ENCODE results near the gene MRPL34.
A peak's percentile ranks its signal among the peaks of the same experiment; 100 is the strongest.
"Not testable (repeated sequence)": the region's sequence is repeated elsewhere in the genome, so short reads cannot be mapped to it uniquely, and the experiment has no call there.

The MRPL34 gene

DNA sequence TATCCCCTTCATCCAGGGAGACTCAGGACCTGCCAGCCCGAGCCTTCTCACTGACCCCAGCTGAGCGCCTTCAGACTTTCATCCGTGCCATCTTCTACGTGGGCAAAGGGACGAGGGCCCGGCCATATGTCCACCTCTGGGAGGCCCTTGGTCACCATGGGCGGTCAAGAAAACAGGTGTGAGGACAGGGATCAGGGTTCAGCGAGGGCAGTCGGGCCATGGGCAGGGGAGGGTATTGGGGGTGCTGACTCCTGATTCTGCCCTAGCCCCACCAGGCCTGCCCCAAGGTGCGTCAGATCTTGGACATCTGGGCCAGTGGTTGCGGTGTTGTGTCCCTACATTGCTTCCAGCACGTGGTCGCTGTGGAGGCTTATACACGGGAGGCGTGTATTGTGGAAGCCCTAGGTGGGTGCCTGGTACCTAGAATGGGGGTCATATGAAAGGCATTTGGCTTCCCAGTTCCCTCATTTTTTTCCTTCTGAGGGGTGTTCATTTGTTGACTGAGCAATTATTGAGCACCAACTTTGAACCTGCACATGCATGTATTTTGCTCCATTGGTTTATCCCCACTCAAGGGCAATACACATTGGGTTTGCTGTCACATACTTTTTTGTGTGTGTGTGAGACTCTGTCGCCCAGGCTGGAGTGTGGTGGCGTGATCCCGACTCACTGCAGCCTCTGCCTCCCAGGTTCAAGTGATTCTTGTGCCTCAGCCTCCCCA, 20.1 kb upstream of the MRPL34 start:
- no peak for DNase-seq (ENCODE audit: low read depth)

DNA sequence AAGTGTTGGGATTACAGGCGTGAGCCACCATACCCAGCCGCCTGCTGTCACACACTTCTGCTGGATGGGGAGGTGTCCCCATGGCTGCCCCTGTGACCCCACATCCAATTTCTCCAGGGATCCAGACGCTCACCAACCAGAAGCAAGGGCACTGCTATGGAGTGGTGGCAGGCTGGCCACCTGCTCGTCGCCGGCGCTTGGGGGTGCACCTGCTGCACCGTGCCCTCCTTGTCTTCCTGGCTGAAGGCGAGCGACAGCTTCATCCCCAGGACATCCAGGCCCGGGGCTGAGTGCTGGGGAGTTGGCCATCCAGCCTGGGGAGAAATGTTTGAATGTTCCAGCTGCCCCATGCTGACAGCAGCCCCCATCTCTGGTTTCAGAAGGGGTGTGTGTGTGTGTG, 19.4 kb upstream of the MRPL34 start:
- no peak for DNase-seq (ENCODE audit: low read depth)

DNA sequence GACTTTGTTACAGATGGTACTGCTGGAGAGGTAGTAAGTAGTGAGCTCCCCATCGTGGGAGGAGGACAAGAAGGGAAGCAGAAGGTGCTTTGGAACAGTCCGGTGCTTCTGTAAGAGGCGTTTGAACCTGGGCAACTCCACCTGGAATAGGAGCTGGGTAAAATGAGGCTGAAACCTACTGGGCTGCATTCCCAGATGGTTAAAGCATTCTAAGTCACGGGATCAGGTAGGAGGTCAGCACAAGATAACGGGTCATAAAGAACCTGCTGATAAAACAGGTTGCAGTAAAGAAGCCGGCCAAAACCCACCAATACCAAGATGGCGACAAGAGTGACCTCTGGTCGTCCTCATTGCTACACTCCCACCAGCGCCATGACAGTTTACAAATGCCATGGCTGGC, 18.9 kb upstream of the MRPL34 start:
- no peak for DNase-seq (ENCODE audit: low read depth)

DNA sequence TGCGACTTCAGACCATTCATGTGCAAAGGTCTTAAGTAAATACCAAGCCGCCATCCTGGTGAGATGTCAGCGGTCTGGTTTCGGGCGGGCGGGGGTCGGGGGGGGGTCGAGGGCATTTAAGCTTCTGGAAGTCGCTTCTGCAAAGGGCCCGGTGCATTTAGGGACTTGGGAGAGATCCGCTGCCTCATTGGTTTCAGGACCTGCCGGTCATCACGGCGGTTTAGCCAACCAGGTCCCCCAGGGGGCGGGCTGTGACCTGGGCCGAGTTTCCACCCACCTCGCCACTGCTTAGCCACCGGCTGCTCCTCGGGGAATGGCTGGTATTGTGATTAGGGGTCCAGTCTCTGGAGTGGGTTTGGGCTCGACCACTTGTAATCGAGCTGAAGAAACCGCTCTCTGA, 16.2 kb upstream of the MRPL34 start:
- DNase-seq (ENCODE audit: low read depth) = no peak

DNA sequence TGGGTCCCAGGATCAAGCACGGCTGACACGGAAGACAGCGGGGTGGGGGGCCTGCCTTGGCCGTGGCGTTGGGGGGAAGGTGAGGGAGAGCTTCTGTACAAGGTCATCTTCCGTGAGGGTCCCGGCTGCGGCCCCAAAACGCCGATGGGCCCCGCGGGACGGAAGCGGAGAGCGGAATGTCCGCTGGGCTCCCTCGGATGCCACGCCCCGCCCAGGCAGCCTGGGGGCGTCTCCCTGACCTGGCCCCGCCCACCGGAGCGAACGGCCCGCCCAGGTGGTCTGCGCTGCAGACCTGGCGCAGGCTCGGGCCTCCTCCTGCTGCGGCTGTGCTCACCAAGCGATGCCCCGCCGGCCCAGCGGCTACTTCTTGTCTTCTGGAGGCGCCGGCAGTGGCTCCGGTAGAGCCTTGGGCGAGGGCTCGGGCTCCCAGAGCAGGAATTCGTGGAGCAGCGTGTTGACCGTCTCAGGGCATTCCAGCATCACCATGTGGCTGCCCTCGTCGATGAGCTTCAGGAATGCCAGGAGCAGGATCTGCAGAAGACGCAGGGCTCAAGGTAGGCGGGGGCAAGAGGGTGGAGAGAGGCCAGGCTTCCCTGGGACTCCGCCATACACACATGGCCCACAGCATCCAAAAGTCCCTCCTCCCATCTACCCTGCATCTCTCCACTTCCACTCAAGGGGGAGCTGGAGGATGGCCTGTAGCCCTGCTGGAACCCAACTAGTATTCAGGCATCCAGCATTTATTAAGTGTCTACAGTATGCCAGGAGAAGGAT, 13.2 kb upstream of the MRPL34 start:
- DNase-seq (ENCODE audit: low read depth) = peak; percentile 58

DNA sequence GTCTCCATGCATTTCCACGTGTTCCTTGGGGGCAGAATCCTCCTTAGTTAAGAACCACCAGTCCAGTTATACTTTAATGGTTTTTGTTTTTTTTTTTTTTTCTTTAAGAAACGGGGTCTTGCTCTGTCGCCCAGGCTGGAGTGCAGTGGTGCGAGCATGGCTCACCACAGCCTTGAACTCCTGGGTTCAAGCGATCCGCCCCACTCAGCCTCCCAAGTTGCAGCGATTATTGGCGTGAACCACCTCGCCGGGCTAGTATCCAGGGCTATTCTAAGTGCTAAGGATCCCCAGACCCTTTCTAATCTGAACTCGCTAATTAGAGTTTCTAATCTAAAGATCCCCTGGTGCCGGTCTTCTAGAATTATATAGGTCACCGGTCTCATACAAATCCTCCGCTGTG, 12.1 kb upstream of the MRPL34 start:
- no peak for DNase-seq (ENCODE audit: low read depth)

DNA sequence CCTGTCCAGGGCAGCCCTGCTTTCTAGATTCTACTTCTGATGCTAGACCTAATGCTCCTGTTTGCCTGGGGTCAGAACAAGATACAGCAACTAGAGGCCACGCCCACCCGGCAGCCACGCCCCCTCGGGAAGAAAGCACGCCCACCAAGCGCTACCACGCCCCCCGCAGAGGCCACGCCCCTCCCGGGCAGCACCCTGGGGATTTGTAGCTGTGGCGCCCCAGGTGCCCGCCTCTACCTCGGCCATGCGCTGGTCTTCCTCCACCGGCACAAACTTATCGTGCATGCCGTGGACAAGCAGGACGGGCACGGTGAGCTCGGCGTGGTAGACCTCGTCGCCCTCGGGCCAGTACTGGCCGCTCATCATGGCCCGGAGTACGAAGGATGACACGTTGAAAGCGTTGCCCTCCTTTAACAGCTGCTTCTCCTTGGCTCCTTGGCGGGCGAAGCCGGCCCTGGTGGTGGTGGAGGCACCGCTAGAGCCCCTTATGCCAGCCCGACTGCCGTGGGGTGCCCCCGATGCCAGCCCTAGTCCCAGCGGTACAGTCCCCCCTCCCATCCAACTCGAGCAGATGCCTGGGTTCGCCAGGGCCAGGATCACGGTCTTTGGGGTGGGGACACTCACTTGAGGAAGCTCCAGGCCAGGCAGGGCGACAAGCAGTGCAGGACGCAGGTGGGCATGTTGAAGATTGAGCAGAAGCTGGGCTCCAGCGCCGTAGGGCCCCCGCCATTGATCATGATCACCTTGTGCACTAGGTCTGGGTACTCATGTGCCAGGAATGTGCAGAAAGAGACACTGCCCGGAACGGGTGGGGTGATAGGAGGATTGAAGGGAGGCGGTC, 11.4 kb upstream of the MRPL34 start:
- no peak for DNase-seq (ENCODE audit: low read depth)

DNA sequence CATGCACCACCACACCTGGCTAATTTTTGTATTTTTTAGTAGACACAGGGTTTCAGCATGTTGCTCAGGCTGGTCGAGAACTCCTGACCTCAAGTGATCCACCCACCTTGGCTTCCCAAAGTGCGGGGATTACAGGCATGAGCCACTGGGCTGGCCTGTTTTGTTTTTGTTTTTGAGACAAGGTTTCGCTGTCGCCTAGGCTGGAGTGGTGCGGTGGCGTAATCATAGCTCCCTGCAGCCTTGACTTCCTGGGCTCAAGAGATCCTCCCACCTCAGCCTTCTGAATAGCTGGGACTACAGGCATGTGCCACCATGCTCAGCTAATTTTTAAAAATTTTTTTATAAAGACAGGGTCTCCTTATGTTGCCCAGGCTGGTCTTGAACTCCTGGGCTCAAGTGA, 10.1 kb upstream of the MRPL34 start:
- DNase-seq (ENCODE audit: low read depth) = not testable (repeated sequence)

DNA sequence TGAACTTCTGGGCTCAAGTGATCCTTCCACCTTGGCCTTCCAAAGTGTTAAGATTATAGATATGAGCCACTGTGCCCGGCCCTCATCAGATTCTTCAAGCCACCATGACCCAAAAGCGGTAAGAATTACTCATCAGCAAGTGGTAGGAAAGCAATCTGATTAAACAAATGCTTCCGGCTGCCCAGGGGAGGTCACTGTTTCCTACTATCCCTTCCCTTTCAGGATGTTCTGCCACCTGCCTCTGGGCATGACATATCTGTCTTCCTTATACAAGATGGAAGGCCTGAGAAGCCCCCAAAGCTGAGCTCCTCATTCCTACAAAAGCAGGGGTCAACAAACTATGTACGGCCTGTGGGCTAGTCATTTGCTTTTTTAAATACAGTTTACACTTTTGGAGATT, 9.4 kb upstream of the MRPL34 start:
- no peak for DNase-seq (ENCODE audit: low read depth)

DNA sequence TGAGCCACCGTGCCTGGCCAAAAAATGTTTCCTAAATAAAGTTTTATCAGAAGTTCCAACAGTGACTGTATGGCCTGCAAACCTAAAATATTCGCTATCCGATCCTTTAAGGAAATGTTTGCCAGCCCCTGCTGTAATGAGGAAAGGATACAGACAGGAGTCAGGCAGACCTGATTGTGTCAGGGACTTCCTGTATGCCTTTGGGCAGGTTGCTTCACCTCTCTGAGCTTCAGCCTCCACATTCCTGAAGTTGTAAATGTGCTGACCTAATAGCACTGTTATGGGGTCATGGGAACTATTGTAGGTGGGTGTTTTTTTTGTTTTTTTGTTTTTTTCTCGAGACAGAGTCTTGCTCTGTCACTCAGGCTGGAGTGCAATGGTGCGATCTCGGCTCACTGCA, 8.7 kb upstream of the MRPL34 start:
- DNase-seq (ENCODE audit: low read depth) = no peak

DNA sequence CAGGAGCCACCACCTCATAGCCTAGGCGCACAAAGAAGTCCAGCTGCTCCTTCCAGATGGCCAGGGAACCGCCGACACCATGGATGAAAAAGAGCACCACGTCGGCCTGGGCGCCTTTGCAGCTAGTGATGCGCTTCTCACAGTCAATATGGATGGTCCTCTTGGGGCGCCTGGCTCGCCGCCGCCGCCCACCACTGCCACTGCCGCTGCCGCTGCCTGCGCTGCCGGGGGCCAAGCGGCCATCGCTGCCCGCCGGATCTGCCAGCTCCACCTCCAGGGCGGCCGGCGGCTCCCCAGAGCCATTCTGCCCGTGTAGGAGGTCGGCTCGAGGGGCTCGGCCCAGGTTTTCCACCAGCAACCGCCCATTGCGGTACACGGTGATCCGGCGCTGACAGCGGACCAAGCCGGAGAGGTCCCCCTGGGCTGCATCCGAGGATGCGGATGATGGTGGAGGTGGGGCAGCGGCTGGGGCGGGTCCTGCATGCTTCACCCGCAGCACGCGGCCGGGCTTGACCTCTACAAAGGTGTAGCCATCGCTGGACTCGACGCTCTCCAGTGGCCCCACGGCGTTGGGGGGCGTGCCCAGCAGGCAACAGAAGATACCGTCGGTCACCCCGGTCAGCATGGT, 4.6 kb upstream of the MRPL34 start:
- DNase-seq (ENCODE audit: low read depth) = no peak

DNA sequence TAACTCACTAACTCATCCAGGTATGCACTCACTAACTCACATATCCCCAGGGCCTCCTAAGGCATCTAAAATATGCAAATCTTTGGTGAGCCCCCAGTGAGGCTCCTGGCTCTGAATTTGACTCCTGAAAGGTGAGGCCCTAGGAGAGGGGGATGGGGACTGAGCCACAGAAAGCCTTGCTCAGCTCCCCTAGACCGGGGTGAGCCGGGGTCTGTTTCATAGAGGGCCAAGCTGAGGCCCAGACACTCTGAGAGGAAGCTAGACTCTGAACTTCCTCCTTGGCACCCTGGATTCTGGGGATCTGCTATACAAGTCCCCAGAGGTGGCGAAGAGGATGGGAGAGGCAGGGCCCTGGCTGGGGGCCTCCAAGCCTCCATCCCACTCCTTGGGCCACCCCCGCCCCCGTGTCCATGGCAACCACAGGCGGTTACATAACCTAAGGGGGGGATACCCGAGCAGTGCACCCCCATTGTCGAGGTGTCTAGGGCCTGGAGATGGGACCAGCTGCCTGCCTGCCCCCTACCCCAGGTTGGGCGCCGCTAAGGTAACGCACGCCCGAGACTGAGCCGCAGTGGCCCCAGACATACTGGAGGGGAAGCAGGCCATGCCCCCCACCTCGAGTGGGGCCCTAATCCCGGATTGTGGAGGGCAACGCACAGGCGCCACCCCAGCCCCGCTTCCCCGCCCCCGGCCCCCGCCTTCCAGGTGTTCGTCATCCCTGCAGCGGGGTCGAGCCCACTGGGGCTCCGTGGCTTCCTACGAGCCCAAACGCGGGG, 3.1 kb upstream of the MRPL34 start:
- DNase-seq (ENCODE audit: low read depth) = no peak

DNA sequence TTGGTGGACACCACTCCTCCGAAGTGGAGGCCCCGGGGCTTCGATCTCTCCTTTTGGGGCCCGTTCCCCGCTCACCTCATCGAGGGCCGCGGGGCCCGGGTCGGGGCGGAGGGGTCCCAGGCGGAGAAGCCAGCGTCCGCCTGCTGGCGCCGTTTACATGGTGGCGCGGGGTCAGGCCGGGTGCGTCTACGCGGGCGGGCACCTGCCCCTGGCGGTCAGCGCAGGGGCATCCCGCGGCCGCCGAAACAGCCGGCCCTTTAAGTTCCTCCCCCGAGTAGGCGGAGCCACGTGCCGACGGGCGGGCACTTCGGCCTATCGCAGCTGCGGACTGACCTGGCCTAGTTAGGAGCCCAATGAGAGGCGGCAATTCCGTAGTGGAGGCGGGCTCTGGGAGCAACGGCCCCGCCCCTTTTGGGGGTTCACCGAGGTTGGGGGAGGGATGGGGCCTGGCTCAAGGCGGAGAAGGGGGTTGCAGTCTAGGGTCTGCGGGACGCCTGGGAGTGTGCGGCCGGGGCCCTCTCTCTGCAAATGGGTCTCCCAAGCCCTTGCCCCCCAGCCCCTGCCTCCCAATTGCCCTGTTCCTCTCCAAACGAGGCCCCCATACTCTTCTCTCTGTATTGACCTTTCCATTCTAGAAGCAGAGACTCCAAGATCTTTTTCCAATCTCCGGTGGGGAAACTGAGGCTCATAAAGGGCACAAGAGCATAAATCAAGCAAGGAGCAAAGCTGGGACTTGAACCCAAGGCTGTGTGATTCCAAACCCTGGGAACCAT, 2.3 kb upstream of the MRPL34 start, which contains the start of gene ABHD8:
Gene ABHD8 (minus strand): TSS at position 259 of the 773 bp plus-strand sequence. CDS start 1,809 bp downstream, outside the sequence.
- peak; percentile 89 for DNase-seq (ENCODE audit: low read depth)

DNA sequence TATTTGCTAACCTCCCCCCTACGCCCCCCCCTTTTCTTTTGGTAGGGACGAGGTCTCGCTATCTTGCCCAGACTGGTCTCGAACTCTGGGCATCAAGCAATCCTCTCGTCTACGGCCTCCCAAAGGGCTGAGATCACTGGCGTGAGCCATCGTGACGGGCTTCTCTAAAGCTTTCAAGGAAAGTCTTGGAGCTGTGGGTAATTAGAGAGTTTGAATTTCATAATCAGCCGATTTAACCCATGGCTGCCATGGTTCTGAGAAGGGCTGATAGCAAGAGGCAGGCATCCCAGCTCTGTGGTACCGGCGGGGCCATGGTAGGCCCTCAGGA, 1.8 kb upstream of the MRPL34 start:
- no peak for DNase-seq (ENCODE audit: low read depth)

DNA sequence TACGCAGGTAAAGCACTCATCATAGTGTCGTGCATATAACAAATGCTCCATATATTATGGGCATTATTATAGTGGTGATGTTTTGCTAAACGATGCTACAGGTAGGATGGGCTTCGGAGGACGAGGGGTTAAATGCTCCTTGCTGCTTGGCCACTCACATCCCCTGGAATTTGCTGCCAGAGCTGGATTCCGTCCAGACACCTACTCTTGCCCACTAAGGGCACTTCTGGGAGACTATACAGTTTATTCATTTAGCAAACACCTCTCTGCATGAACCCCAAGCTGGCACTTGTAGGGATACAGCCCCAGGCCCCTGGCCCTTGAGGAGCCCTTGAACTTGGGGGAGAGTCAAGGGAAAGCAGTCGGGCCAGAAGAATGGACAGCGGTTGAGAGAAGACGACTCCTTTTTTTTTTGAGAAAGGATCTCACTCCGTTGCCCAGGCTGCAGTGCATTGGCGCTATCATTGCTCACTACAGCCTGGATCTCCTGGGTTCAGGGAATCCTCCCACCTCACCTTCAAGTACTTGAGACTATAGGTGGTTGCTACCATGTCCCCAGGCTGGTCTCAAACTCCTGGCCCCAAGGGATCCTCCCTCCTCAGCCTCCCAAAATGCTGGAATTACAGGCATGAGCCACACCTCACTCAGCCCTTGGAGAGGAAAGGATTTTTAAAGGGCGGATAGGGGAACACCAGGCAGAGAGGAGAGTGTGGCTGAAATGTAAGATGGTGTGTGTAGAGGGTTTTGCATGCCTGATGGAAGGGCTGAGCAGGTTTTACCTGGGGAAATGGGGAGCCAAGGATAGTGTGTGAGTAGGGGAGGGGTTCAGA, 1.1 kb upstream of the MRPL34 start:
- no peak for DNase-seq (ENCODE audit: low read depth)

DNA sequence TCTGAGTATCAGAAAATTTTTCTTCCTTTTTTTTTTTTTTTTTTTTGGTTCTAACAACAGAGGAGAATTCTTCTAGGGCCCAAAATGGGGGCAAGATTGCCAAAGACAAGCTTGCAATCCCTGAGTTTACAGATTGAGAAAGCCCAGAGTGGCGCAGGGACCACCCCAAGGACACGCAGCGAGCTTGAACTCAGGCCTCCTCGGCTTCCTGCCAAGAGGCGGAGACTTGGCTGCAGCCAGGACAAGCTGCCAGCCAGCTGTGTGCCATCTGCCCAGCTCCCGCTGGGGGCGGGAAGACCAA, 506 bp upstream of the MRPL34 start:
- no peak for DNase-seq (ENCODE audit: low read depth)

DNA sequence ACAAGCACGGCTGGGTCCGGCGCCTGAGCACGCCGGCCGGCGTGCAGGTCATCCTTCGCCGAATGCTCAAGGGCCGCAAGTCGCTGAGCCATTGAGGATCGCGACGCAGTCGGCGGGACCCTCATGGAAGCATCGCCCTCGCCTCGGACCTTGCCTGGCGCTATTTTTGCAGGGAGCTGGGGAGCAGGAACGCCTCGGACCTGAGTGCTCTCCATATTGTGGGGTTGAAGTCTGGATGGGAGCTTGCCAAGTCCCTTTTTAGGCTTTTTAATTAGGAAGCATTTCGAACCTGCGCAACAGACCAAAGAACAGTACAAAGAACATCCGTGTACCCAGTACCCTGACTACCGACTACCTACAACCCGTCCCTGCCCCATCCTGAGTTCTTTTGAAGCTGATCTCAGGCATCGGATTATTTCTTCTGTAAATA, 628 bp downstream of the MRPL34 start:
- DNase-seq (ENCODE audit: low read depth) = no peak

DNA sequence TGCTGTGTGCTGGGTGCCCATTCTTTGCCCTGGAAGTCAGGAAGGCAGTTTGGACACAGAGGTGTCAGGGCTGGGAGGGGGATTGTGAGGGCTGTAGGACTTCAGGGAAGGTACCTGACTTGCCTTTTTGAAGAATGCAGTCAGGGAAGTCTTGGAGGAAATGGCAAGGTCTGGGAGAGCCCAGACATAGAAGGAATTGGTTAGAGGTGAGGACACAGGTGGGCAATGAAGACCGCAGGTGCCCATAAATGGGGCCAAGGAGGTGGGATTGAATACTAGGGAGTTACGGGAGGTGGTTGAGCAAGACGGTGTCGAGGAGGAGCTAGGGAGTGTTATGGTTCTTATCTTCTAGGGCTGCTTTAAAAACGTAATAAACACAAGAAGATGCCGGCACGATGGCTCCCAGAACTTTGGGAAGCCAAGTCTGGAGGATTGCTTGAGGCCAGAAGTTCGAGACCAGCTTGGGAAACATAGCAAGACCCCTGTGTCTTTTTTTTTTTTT, 2.3 kb downstream of the MRPL34 start:
- no peak for DNase-seq (ENCODE audit: low read depth)

DNA sequence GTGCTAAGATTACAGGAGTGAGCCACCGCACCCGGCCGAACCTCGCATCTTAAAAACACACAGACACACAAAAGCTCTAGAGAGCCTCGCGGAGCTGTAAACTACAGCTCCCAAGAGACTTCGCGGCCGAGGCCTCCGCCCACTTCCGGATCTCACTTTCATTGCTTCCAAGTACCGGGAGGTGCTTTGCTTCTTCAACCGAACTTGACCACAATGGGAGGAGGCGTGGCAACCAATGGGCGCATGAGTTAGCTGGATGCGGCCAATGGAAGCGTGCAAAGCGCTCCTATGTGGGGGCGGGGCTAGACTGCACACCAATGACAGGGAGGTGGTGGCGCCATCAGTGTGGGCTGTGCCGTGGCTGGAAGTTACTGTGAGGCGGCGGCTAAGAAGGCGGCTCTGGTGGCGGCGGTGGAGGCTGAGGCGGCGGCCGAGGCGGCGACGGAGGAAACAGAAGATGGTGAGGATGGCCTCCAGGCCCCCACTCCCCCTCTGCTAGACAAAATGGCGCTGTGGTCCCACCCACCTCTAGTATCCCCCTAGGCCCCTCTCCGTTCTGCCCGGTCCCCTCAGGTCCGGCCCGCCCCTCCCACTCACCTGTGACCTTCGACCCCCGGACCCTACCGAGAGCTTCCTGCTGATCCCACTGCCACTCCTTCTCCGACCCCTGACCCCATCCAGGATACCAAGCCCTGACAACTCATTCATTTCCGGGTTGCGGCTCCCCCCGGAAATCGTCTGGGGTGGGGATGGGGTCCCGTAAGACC, 3.7 kb downstream of the MRPL34 start, which contains the start of gene DDA1:
Gene DDA1 (plus strand): TSS at position 366 of the 767 bp plus-strand sequence. CDS start 92 bp downstream, at position 458.
- DNase-seq (ENCODE audit: low read depth) = peak; percentile 99

Data from stimulated activated CD4-positive, alpha-beta T cell treated with anti-CD3 and anti-CD28 coated beads, Interleukin-2, amount 100 ng/mL, for 4 hours (primary cell).